NOMO-1 (cell line): ENCODE results near the gene SLC26A4.
A peak's percentile ranks its signal among the peaks of the same experiment; 100 is the strongest.

ENCODE experiments used
- DNase-seq, 2 experiments: peaks; one replicate each; lab custom pipeline; 2025; ENCODE audit not compliant: unreplicated experiment in 2 of 2; lab: John Stamatoyannopoulos, UW

Gene SLC26A4

DNA sequence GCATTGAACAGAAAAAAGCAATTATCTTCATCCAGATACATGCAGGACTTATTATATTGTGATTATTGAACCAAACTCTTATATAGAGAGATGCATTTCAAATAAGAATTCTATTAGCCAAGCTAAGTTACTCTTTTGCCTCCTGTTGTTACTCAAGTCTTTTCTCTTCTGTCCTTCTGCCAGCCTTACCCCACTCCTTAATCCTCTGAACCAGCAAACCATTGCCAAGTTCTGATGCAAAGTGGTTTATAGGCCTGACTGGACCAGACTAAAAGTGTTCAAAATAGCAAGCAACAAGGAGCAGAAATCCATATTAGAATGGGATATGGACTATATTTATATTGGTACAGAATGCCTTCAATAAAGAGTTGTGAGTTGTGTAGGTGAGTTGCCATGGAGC is 2.2 kb upstream of the SLC26A4 start:
- no peak for DNase-seq

DNA sequence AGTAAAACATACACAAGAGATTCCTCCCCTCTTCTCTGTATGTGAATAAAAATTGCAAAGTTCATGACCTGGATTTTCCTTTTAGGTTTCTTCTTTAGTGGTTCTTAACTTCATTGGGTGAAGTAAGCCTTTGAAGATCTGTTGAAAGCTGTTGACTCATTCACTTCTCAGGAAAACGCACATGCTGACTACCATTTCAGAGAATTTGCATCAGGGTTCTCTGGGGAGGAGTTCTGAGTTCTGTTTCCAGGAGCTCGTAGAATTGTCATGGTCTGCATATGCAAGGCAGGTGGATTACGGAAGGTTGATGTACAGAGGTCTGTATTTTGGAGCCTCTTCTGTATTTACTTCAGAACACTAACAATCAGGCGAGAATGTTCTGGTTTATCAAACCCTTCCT is 962 bp upstream of the SLC26A4 start:
- DNase-seq = no peak

DNA sequence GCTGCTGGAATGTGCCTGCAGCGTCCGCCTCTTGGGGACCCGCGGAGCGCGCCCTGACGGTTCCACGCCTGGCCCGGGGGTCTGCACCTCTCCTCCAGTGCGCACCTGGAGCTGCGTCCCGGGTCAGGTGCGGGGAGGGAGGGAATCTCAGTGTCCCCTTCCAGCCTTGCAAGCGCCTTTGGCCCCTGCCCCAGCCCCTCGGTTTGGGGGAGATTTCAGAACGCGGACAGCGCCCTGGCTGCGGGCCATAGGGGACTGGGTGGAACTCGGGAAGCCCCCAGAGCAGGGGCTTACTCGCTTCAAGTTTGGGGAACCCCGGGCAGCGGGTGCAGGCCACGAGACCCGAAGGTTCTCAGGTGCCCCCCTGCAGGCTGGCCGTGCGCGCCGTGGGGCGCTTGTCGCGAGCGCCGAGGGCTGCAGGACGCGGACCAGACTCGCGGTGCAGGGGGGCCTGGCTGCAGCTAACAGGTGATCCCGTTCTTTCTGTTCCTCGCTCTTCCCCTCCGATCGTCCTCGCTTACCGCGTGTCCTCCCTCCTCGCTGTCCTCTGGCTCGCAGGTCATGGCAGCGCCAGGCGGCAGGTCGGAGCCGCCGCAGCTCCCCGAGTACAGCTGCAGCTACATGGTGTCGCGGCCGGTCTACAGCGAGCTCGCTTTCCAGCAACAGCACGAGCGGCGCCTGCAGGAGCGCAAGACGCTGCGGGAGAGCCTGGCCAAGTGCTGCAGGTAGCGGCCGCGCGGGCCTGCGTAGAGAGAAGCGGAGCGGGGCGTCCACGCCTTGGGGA is 645 bp downstream of the SLC26A4 start:
- DNase-seq = no peak

DNA sequence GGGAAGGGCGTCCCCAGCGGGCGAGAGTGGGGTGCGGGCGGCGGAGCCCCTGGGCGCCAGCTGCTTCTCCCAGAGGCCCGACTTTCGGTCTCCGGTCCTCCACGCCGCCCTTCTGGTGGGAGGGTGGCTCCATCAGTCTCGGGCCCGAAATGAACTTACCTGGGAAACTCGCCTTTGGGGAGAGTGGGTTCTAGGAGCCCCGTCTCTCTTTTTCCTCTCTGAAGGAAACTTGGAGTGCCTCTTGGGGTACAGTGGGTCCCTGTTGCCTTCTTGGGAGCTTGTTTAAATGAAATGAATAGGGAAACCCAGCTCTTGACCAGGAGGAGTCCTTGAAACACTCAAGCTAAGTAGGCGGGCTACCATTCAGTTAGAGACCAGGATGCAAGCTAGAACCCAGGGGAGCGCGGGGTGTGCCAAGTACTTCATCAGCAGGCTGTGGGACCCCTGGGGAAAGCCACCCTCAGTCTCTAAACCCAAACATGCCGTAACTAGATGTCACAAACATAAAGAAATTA is 1.3 kb downstream of the SLC26A4 start:
- DNase-seq = no peak

DNA sequence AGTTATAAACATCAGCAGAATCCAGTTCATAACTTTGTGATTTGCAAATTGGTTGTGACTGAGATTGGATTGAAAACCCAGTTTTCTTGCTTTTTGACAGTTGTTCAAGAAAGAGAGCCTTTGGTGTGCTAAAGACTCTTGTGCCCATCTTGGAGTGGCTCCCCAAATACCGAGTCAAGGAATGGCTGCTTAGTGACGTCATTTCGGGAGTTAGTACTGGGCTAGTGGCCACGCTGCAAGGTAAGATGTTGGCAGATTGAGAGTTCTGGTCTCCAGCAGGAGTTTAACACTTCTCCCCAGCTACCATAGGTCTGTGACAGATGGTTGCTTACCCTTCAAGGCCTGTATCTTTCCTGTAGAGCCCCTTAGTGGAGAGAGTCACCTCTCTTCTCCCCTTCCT is 2.6 kb downstream of the SLC26A4 start:
- no peak for DNase-seq

DNA sequence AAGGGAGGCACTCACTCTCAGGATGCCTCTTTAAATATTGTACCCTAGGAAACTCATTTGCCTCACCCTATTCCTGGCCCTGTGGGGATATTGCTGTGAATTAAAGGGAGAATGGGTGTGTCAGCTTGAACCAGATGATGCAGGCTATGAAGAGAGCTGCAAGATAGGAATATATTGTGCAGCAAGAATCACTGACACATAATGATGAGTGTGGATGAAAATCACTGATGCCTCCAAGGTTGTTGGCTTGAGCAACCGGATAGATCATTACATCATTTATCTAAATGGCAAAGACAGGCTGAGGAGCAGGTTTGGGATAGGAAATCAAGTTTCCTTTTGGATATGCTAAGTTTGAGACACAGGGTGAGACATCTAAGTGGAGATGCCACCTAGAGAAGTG is 6.2 kb downstream of the SLC26A4 start:
- DNase-seq = no peak

DNA sequence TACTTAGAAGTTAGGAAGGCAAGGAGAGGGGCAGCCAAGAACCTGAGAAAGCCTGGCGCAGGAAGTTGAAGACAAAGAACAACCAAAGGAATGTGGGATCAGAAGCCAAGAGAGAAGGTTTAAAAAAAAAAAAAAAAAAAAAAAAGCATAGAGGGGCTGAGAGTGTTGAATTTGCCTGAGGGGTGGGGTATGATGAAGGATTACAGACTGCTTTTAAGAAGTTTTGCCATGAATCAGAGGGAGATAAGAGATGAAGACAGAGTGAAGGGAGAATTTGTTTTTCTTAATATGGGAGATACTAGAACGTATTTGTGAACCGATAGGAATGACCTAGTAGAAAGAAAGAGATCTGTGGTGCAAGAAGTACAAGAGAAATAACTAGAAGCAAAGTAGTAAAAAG is 6.7 kb downstream of the SLC26A4 start:
- DNase-seq = no peak

DNA sequence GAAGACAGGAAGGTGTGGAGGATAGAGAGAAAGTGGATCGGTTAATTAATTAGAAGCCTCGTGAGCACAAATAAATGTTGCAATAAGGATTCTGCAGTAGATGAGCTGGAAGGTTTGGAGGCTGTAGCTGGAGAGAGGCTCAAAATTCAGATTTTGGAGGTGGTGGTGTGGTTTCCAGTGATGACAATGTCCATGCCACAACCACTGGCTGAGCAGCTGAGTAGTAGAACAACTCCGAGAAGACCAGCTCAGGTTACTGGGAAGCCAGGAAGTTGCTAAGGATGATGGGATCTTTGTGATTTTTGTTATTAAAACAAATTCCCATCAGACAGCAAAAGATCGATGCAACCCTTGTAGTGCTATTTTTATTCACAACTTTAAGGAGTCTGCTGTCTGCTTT is 7.7 kb downstream of the SLC26A4 start:
- DNase-seq = no peak

DNA sequence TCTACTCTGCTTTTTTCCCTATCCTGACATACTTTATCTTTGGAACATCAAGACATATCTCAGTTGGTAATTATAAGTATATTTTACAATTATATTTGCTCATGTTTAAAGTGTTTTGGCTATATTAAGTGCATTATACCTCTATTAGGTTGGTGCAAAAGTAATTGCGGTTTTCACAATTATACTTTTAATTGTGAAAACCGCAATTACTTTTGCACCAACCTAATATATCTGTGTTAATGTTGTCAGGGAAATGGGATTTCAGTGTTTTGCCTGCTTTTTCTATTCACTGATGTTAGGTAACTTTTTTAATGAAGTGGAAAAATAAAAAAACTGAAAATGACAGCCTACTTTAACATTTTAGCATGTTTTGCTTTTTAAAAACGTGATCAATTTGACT is 11.6 kb downstream of the SLC26A4 start:
- DNase-seq = no peak

DNA sequence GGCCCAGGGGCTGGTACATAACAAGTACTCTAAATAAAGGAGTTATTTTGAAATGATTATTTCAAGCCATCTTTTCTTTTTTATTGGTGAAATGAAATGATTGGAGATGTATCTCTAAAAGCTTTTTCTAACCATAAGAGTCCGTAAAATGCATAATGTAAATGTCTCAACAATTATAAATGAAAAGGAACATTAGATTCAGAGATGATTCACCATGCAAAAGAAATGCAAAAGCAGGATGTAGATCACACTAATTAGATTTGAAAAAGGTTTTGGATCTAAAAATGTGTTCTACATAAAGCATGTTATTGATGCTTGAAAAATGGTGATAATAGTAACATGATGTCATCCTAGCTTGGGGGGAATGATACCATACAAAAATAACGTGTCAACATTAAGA is 15.6 kb downstream of the SLC26A4 start:
- no peak for DNase-seq

DNA sequence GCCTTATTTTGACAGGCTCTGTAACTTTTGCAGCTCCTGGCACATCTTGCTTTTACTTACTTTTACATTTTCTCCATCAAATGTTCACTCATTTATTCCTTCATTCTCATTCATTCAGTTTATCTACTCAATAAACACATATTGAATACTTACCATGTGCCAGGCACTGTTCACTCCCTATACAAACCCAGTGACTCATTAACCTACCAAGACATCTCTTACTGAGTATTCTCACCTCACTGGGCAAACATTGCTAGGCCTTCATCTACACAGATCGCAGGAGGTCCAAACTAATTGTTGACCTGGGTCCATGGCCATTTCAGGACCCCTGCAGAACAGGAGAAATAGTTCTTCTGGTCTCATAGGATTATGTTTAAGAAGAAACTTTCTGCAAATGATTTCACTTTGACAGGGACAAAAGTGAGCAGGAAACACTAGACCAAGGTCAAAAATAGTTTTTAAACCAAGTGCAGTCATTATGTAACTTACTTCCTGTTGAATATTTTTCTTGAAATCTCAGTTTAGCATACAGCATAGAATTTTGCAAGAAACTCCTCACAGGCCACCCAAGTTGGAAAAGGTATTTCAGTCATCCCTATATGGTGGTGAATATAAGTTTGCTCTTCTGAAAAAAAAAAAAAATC is 17.6 kb downstream of the SLC26A4 start:
- peak in 1 of 2 experiments; percentile 25 for DNase-seq

DNA sequence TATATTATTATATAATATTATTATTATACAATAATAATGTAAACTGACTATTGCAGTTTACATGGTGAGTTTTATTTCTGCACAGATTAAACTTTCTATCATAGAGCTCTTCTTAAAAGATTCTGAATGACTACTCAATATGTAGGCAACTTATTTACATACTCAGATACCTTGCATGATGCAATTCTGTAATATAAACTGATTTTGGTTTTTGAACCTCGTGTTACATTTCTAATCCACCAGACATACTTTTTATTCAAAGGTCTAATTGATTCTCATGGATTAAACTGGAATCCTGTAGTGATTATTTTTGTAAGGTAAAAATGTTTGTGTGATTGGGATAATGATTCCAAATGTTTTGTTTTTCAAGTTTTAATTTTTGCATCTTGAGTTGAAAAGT is 19.9 kb downstream of the SLC26A4 start:
- DNase-seq = no peak

DNA sequence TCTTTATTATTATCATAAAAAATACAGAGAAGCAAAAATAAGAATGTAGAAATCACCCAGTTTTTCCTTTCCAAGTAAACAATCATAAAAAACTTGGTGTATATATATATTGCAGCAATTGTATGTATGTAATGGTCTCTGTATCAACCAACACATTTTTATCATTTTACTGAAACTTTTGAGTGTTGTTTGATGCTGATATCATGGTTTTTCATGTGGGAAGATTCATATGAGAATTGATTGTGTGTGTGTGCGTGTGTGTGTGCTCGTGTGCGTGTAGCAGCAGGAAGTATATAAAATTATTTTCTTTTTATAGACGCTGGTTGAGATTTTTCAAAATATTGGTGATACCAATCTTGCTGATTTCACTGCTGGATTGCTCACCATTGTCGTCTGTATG is 22.3 kb downstream of the SLC26A4 start:
- no peak for DNase-seq

DNA sequence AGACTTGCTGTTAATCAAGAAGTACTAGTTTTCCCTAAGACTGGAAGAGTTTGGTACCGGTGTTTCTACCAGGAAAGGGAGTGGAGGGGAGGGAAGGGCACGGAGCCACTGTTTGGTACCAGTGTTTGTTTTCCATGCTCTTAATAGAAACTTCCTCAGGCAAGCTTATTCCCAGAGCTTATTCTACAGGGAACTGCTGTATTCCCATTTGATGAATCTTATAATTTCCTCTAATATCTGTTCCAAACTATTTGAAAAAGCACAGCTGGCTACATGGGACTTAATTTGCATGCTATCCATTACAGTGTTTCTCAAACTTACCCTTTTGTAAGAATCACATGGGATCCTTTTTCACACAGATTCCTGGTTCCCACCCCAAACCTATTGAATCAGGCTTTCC is 23.7 kb downstream of the SLC26A4 start:
- DNase-seq = no peak

DNA sequence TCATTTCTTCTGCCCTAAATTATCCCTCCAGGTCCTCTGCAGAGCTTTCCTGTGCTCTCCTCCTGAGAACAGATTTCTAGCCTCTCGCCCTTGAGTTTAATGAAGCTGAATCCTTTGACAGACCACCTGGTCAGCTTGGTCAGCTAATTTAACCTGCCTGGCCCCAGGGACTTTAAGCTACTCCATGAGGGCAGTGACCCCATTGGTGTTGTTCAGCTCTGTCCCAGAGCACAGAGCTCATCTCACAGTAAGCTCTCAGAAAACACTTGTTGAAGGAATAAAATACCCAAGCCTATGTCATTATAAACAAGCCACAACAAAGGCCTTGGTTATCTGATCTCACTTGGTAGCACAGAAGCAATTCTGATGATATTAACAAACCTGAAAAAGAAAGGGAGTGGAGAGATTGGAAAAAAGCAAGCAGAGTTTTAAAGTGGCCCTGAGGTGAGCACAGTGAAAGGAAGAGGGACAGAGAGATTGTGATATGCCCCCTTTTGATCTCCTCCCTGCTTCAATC is 24.4 kb downstream of the SLC26A4 start:
- DNase-seq = no peak

DNA sequence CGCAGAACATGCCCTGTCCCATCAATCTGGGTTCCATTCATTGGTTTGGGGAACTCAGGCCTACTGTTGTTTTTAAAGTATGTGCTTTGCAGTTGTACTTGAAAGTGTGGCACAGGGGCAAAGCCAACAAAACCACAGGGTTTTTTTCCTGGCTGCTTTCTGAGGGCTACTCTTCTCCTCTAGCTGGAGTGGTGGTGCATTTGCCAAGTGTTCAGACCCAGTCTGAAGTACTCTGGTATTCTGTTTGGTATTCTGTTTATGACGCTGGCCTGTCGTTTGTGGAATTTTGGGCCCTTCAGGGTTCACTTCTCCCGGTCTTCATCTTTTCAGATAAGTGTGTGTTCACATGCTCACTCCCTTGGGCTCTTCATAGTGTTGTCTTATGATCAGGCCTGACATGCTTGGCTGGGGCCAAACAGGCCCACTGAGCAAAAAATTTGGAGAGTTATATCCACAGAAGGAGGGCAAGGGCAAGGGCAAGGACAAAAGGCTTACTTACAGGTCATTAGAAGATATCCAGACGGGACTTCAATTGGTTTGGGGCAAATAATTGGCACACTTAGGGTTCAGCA is 26.3 kb downstream of the SLC26A4 start:
- DNase-seq = no peak

DNA sequence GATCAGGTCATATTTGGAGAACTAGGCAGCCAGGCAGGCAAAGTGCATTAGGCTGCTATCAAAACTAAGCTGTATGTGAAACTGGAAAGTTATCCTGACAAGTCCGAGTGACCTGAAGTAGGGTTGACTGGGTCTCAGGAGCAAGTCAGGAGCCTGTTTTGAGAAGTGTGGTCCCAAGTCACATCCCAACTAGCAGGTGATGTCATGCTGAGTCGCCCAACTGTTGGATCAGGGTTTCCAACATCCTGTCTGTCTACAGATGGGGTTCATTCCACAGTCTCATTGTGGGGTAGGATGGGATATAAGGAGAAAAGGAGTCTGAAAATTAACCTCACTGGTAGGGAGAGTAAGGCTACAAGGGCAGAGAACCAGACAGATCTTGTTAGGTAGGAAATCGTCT is 27.0 kb downstream of the SLC26A4 start:
- DNase-seq = no peak

DNA sequence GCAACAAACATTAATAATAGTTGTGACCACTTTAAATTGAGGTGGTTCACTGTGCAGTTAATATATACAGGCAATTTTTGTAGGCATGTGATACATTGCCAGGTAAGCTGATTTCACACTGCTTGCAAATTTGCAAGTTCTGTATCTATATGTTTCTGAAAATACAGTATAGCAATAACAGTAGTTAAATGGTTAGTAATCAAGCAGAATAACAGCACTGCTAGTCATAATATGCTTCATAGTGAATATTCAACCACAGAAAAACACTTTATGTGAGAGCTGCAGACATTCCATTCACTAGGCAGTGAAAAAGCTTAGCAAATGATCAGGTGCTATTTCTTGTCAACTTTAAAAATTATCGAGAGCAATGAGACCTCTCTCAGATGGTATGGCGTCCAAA is 28.9 kb downstream of the SLC26A4 start:
- DNase-seq = no peak

DNA sequence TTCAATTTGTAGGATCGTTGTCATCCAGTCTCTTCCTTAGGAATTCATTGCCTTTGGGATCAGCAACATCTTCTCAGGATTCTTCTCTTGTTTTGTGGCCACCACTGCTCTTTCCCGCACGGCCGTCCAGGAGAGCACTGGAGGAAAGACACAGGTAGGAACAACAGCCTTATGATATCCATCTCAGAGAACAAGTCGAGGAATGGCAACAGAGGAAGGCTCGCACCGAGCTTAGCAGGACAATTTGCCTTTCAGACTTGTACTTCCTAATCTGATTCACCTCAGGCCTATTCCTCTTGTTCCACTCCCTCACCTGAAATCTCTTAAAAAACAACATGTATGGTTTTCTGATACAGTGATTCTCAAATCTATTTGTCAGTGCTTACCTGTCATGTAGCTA is 29.5 kb downstream of the SLC26A4 start:
- no peak for DNase-seq

DNA sequence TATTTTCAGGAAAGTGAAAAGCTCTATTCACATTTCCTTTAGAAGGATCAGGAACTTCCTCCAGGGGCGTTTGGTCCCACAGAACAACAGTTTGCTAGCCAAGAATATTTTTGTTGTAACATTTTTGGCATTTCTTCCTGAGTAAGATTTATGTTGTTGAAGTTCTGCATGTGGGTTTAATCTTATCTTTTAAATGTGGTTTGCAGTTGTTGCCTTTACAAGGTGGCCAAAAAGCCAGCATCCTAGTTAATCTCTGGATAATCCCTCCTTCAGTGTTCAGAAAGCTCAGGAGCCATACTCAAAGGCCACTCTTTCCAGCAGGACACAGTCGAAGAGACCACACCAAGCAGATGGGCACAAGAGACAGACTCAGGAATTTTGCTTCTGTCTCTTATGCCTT is 30.0 kb downstream of the SLC26A4 start:
- DNase-seq = no peak

DNA sequence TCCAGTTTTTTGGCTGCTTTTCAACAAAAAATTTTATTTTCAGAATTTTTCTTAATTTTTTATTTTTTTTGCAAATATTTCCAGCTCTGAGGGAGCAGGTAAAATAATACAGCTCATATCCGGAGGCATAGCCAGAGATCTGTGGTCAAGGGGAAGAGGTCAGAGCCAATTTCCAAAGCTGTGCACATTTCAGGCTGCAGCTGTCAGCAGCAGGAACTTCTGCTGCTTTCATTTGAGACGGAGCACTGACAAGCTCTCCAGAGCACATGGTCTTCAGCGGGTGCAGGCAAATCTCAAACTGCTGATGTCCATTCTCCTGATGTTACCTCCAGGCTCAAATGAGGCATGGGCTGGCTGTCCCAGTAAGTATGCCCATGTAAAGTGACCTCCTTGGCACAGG is 31.1 kb downstream of the SLC26A4 start:
- DNase-seq = no peak

DNA sequence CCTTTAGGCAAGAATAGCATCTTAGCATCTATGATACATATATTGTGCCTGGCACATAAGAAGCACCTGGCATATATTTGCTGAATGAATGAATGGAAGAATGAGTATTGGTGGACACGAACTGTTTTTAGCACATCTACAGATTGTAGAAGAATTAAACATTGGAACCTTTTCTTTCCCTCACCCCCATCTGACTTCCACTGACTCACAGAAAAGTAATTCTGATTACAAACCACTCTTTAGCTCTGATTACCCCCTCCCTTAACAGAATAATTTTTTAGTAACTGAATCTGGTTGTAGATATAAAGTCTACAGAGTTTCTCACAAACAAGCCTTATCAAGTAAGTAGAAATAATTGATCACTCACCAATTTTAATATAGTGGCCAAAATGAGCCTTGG is 31.9 kb downstream of the SLC26A4 start:
- DNase-seq = no peak
